GM19351 (cell line): ENCODE measurements around the gene CAMTA1.

ENCODE experiments used
- ATAC-seq: cut with Tn5 transposase; IDR thresholded peaks from one replicate; pipeline ENCODE4 v1.9.1; 2021; ENCODE audit warnings: mild to moderate bottlenecking, moderate library complexity; ENCODE audit not compliant: unreplicated experiment

The CAMTA1 gene

GRCh38 chr1:7474786-7475502 is 689.7 kb downstream of the CAMTA1 start:
- ATAC-seq, result no peak

- no peak for ATAC-seq
Measured at GRCh38 chr1:7475691-7476090, 690.4 kb downstream of the CAMTA1 start.

GRCh38 chr1:7476402-7476801 is 691.1 kb downstream of the CAMTA1 start:
- no peak for ATAC-seq

- no peak for ATAC-seq
Measured at GRCh38 chr1:7476861-7477547, 691.8 kb downstream of the CAMTA1 start.

GRCh38 chr1:7477593-7477992 is 692.3 kb downstream of the CAMTA1 start:
- no peak for ATAC-seq

GRCh38 chr1:7478142-7478790 is 693.0 kb downstream of the CAMTA1 start:
- no peak for ATAC-seq

- ATAC-seq, result no peak
Measured at GRCh38 chr1:7478809-7479499, 693.7 kb downstream of the CAMTA1 start.

GRCh38 chr1:7479571-7479970 is 694.3 kb downstream of the CAMTA1 start:
- ATAC-seq, result no peak

- ATAC-seq, result no peak
Measured at GRCh38 chr1:7481194-7481593, 695.9 kb downstream of the CAMTA1 start.

GRCh38 chr1:7482077-7482476 is 696.8 kb downstream of the CAMTA1 start:
- no peak for ATAC-seq

- no peak for ATAC-seq
Measured at GRCh38 chr1:7482772-7483495, 697.7 kb downstream of the CAMTA1 start.

GRCh38 chr1:7483634-7484383 is 698.6 kb downstream of the CAMTA1 start:
- ATAC-seq, result no peak

GRCh38 chr1:7485086-7485780 is 700.0 kb downstream of the CAMTA1 start:
- ATAC-seq, result no peak

GRCh38 chr1:7485826-7486225 is 700.6 kb downstream of the CAMTA1 start:
- no peak for ATAC-seq

GRCh38 chr1:7487766-7488474 is 702.7 kb downstream of the CAMTA1 start:
- ATAC-seq, result no peak

- ATAC-seq, result no peak
Measured at GRCh38 chr1:7488475-7488842, 703.2 kb downstream of the CAMTA1 start.

- ATAC-seq, result no peak
Measured at GRCh38 chr1:7489586-7489985, 704.3 kb downstream of the CAMTA1 start.

- no peak for ATAC-seq
Measured at GRCh38 chr1:7490576-7490975, 705.3 kb downstream of the CAMTA1 start.
